CD4-positive, alpha-beta T cell (primary cell): ENCODE data around the gene GRK7. TPM values are rescaled to one million over a fixed set of nuclear protein-coding genes. Genes with fewer than 3 reads are reported as not detected.

ENCODE experiments used
- ATAC-seq: fragments of 200-7000 bp; cut with Tn5 transposase; one replicate; pipeline ENCODE4 v1.10.0; 2022; ENCODE audit warnings: mild to moderate bottlenecking; ENCODE audit not compliant: poor library complexity
- CTCF ChIA-PET: fragments of 350-600 bp; sonication (Branson Sonifier 250); formaldehyde crosslinking; loops from one replicate; lab custom pipeline; 2021; ENCODE audit warnings: antibody characterized with exemption, inconsistent platforms; lab: Charles Lee
- POLR2A ChIA-PET: fragments of 350-600 bp; sonication (Branson Sonifier 250); formaldehyde crosslinking; loops from one replicate; lab custom pipeline; 2021; ENCODE audit warnings: antibody characterized with exemption, inconsistent platforms; lab: Charles Lee
- DNase-seq, 14 experiments: peaks; one replicate each; pipeline ENCODE4 v3.0.0-alpha.2; 2013 to 2020; ENCODE audit warnings: mixed read lengths in 2 of 14
- H3K27ac ChIP-seq, 2 donors: one replicate each; pipeline versions ENCODE4 v1.5.1 to v1.7.0; 2013; ENCODE audit warnings: low read length in 2 of 2, low read depth in 1 of 2, mild to moderate bottlenecking in 1 of 2
- H3K27me3 ChIP-seq, 2 experiments: 1 replicate in 1 of 2; 2 replicates in 1 of 2; pipeline versions ENCODE4 v1.6.1 to v1.7.0; 2013; ENCODE audit warnings: low read length in 2 of 2, control low read depth in 1 of 2, mild to moderate bottlenecking in 1 of 2, moderate library complexity in 1 of 2; ENCODE audit not compliant: insufficient read depth in 2 of 2, control insufficient read depth in 1 of 2
- H3K36me3 ChIP-seq: one replicate; pipeline ENCODE4 v1.6.1; 2013; ENCODE audit warnings: low read length, control low read depth; ENCODE audit not compliant: insufficient read depth
- H3K4me1 ChIP-seq: one replicate; pipeline ENCODE4 v1.6.1; 2013; ENCODE audit warnings: low read length, control low read depth; ENCODE audit not compliant: insufficient read depth
- H3K4me3 ChIP-seq: one replicate; pipeline ENCODE4 v1.5.1; 2013; ENCODE audit warnings: mild to moderate bottlenecking, low read length, moderate library complexity
- H3K9me3 ChIP-seq, 2 experiments: 1 replicate in 1 of 2; 2 replicates in 1 of 2; pipeline versions ENCODE4 v1.6.1 to v1.7.0; 2013; ENCODE audit warnings: low read length in 2 of 2, mild to moderate bottlenecking in 2 of 2, control low read depth in 1 of 2, moderate library complexity in 1 of 2; ENCODE audit not compliant: control insufficient read depth in 1 of 2, insufficient read depth in 1 of 2
- H3K27ac Mint-ChIP-seq: one replicate; pipeline ENCODE4 v1.8.0; 2020; ENCODE audit warnings: mixed read lengths
- H3K27me3 Mint-ChIP-seq: one replicate; pipeline ENCODE4 v1.8.0; 2021; ENCODE audit warnings: mixed read lengths
- H3K36me3 Mint-ChIP-seq: one replicate; pipeline ENCODE4 v1.8.0; 2021; ENCODE audit warnings: low read depth, mixed read lengths
- H3K4me1 Mint-ChIP-seq: one replicate; pipeline ENCODE4 v1.8.0; 2021; ENCODE audit warnings: low read depth, mixed read lengths
- H3K4me3 Mint-ChIP-seq: one replicate; pipeline ENCODE4 v1.8.0; 2020; ENCODE audit warnings: mild to moderate bottlenecking, mixed read lengths
- H3K9me3 Mint-ChIP-seq: one replicate; pipeline ENCODE4 v1.8.0; 2020; ENCODE audit warnings: mixed read lengths
- intact Hi-C, 2 experiments: fragments of 100-400 bp; cut with DNase I in 1 of 2; cut with micrococcal nuclease in 1 of 2; formaldehyde crosslinking; loops; one replicate each; pipeline versions ENCODE4 v1.15.1 to v1.9.0; 2023 to 2025; cut with DNase I, micrococcal nuclease
- total RNA-seq, 174 experiments: library from RNA in 2 of 174; stranded (reverse) in 2 of 174; gene quantifications; one replicate each; pipeline ENCODE4 v1.2.3 and lab custom pipeline; 2021 to 2026
- TF ChIP-seq, protein P1 (sequence below): fragments of 200-600 bp; IDR thresholded peaks from one replicate; pipeline ENCODE4 v1.8.0; 2022; ENCODE audit warnings: antibody characterized with exemption, mild to moderate bottlenecking

Gene GRK7
- total RNA-seq, 2 experiments from 2014 or later = 0.19 to 0.22 TPM

DNA sequence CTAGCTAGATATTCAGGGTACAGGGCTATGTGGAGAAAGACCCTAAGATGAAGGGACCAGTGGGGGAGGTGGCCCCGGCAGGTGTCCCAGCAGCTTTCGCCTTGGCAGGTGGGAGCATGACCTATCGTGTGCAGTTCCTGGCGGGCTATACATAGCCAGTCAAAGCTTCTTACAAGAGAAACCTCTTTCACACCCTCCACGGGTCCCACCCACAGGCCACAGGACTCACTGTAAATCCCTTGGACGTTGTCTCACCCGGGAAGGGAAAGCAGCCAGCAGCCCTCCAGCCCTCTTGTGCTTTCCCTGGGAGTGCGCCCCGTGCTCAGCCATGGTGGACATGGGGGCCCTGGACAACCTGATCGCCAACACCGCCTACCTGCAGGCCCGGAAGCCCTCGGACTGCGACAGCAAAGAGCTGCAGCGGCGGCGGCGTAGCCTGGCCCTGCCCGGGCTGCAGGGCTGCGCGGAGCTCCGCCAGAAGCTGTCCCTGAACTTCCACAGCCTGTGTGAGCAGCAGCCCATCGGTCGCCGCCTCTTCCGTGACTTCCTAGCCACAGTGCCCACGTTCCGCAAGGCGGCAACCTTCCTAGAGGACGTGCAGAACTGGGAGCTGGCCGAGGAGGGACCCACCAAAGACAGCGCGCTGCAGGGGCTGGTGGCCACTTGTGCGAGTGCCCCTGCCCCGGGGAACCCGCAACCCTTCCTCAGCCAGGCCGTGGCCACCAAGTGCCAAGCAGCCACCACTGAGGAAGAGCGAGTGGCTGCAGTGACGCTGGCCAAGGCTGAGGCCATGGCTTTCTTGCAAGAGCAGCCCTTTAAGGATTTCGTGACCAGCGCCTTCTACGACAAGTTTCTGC lies 15.0 kb downstream of the GRK7 start:
- H3K4me3 Mint-ChIP-seq = no peak overlapping the region
- H3K4me1 Mint-ChIP-seq = no peaks in the 10 kb centered on the region
- H3K9me3 Mint-ChIP-seq = no peaks in the 10 kb centered on the region
- CTCF ChIA-PET = no interaction called here
- TF ChIP-seq, protein P1, sequence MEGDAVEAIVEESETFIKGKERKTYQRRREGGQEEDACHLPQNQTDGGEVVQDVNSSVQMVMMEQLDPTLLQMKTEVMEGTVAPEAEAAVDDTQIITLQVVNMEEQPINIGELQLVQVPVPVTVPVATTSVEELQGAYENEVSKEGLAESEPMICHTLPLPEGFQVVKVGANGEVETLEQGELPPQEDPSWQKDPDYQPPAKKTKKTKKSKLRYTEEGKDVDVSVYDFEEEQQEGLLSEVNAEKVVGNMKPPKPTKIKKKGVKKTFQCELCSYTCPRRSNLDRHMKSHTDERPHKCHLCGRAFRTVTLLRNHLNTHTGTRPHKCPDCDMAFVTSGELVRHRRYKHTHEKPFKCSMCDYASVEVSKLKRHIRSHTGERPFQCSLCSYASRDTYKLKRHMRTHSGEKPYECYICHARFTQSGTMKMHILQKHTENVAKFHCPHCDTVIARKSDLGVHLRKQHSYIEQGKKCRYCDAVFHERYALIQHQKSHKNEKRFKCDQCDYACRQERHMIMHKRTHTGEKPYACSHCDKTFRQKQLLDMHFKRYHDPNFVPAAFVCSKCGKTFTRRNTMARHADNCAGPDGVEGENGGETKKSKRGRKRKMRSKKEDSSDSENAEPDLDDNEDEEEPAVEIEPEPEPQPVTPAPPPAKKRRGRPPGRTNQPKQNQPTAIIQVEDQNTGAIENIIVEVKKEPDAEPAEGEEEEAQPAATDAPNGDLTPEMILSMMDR = no peak
- intact Hi-C loops = no loop called here
- Histone ChIP-seq H3K27ac (no peak overlapping the region), H3K4me1 (no peaks in the 10 kb centered on the region), H3K36me3 (no peaks in the 10 kb centered on the region), H3K4me3 (no peak overlapping the region), H3K9me3 (no peaks in the 10 kb centered on the region), H3K27me3 (no peaks in the 10 kb centered on the region)
- no peak for ATAC-seq
- POLR2A ChIA-PET = interaction anchor here (1.0 kb wide), 1 partner anchor 18 kb away, joined by 3 read pairs; no protein-coding TSS in a partner anchor
- no peaks in the 10 kb centered on the region for H3K36me3 Mint-ChIP-seq
- no peak for DNase-seq
- H3K27ac Mint-ChIP-seq = no peak overlapping the region
- no peaks in the 10 kb centered on the region for H3K27me3 Mint-ChIP-seq

DNA sequence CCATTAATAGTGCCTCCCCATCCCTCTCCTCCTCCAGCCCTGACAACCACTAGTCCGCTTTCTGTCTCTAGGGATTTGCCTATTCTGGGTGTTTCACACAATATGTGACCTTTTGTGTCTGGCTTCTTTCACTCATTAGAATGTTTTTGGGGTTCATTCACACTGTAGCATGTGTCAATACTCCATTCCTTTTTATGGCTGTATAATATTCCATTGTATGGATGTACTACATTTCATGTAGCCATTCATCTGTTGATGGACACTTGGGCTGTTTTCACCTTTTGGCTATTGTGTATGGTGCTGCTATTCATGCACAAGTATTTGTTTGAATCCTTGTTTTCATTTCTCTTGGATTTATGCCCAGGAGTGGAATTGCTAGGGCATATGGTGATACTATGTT lies 16.5 kb downstream of the GRK7 start:
- no peak for DNase-seq
- no peaks in the 10 kb centered on the region for H3K27me3 ChIP-seq
- CTCF ChIA-PET = no interaction called here
- no peak for ATAC-seq
- no peak overlapping the region for H3K4me3 Mint-ChIP-seq
- no peaks in the 10 kb centered on the region for H3K9me3 Mint-ChIP-seq
- no peaks in the 10 kb centered on the region for H3K4me1 ChIP-seq
- POLR2A ChIA-PET = interaction anchor here (0.7 kb wide), 1 partner anchor 17 kb away, joined by 3 read pairs; no protein-coding TSS in a partner anchor
- no peaks in the 10 kb centered on the region for H3K9me3 ChIP-seq
- H3K4me3 ChIP-seq = no peak overlapping the region
- no peaks in the 10 kb centered on the region for H3K36me3 ChIP-seq
- intact Hi-C loops = no loop called here
- H3K27ac ChIP-seq = no peak overlapping the region
- no peaks in the 10 kb centered on the region for H3K27me3 Mint-ChIP-seq
- no peaks in the 10 kb centered on the region for H3K4me1 Mint-ChIP-seq
- TF ChIP-seq, protein P1 = no peak
- no peak overlapping the region for H3K27ac Mint-ChIP-seq
- no peaks in the 10 kb centered on the region for H3K36me3 Mint-ChIP-seq

DNA sequence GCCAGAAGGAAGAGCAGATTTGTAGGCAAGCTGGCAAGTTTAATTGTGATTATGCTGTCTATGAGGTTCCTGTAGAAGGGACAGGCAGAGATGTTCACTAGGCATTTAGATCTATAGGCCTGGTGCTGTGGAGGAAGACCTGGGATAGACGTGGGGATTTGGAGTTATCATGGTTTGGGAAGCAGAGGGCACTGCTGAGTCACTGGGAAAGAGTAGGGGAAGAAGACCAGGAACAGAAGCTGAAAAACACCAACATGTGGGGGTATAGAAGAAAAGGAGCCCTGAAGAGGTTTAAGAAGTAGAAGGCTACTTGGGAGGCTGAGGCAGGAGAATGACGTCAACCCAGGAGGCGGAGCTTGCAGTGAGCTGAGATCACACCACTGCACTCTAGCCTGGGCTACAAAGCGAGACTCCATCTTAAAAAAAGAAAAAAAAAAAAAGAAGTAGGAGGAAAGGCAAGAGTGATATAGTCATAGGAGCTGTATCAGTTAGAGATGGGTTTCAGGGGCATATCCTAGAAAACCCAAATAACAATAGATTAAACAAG lies 19.3 kb downstream of the GRK7 start:
- intact Hi-C loops = no loop called here
- Mint-ChIP-seq H3K27me3 (no peaks in the 10 kb centered on the region), H3K4me3 (no peak overlapping the region), H3K4me1 (no peaks in the 10 kb centered on the region), H3K9me3 (no peaks in the 10 kb centered on the region), H3K27ac (no peak overlapping the region), H3K36me3 (no peaks in the 10 kb centered on the region)
- Histone ChIP-seq H3K27ac (no peak overlapping the region), H3K36me3 (no peaks in the 10 kb centered on the region), H3K9me3 (no peaks in the 10 kb centered on the region), H3K27me3 (no peaks in the 10 kb centered on the region), H3K4me1 (no peaks in the 10 kb centered on the region), H3K4me3 (no peak overlapping the region)
- TF ChIP-seq, protein P1 = no peak
- ChIA-PET CTCF (no interaction called here), POLR2A (interaction anchor here (2.3 kb wide), 1 partner anchor 14 kb away, joined by 9 read pairs; no protein-coding TSS in a partner anchor)
- ATAC-seq (no peak), DNase-seq (no peak)
